Measurements from ENCODE around the gene B4GALNT3.

The B4GALNT3 gene

GRCh38 chr12:612886-613285, 153.1 kb downstream of the B4GALNT3 start:
- no peak for DNase-seq (ENCODE audit: low read depth)
- H3K4me3 ChIP-seq (replicated peaks; ENCODE audit: low read depth, low read length): no peak overlapping the region
- no peak for TF ChIP-seq CTCF (IDR thresholded peaks at IDR 0.05; ENCODE audit: low read length, missing control alignments)

Measured in fibroblast of pulmonary artery (primary cell).